Islet of Langerhans (tissue), 1 donor: ENCODE measurements around the gene TCN1.
"Not testable (repeated sequence)": the region's sequence is repeated elsewhere in the genome, so short reads cannot be mapped to it uniquely, and the experiment has no call there.

Experiments used
- FAIRE-seq: peaks from one replicate; lab custom pipeline; 2011; peaks lifted over from hg19 to GRCh38; lab: Jason Lieb, UNC

The TCN1 gene

GRCh38 chr11:59866397-59866796, at the start of gene TCN1:
Gene TCN1, minus strand, starts transcription at chr11:59866487. Its CDS starts 17 bp downstream, at chr11:59866470.
- no peak for FAIRE-seq

- FAIRE-seq, result not testable (repeated sequence)
Measured at GRCh38 chr11:59903569-59903968, 37.3 kb upstream of the TCN1 start.

- no peak for FAIRE-seq
Measured at GRCh38 chr11:59901306-59901705, 35.0 kb upstream of the TCN1 start.

- FAIRE-seq, result no peak
Measured at GRCh38 chr11:59900366-59901126, 34.3 kb upstream of the TCN1 start.

GRCh38 chr11:59899532-59899931, 33.2 kb upstream of the TCN1 start:
- FAIRE-seq, result no peak

- no peak for FAIRE-seq
Measured at GRCh38 chr11:59898650-59899049, 32.4 kb upstream of the TCN1 start.

GRCh38 chr11:59898046-59898445, 31.8 kb upstream of the TCN1 start:
- FAIRE-seq, result no peak

GRCh38 chr11:59894616-59895015, 28.3 kb upstream of the TCN1 start:
- FAIRE-seq, result no peak

GRCh38 chr11:59891781-59892181, 25.5 kb upstream of the TCN1 start:
- no peak for FAIRE-seq

- FAIRE-seq, result not testable (repeated sequence)
Measured at GRCh38 chr11:59887156-59887555, 20.9 kb upstream of the TCN1 start.

- FAIRE-seq, result no peak
Measured at GRCh38 chr11:59883597-59883996, 17.3 kb upstream of the TCN1 start.

GRCh38 chr11:59879567-59879966, 13.3 kb upstream of the TCN1 start:
- FAIRE-seq, result no peak

GRCh38 chr11:59878575-59878974, 12.3 kb upstream of the TCN1 start, which contains the start of gene OOSP3:
Gene OOSP3, plus strand, starts transcription at chr11:59878782. Its CDS starts 27 bp downstream, at chr11:59878809.
- FAIRE-seq, result no peak

- FAIRE-seq, result no peak
Measured at GRCh38 chr11:59877784-59878183, 11.5 kb upstream of the TCN1 start.

GRCh38 chr11:59877325-59877724, 11.0 kb upstream of the TCN1 start:
- no peak for FAIRE-seq

- FAIRE-seq, result no peak
Measured at GRCh38 chr11:59875856-59876519, 9.7 kb upstream of the TCN1 start.

- FAIRE-seq, result no peak
Measured at GRCh38 chr11:59872076-59872475, 5.8 kb upstream of the TCN1 start.

- no peak for FAIRE-seq
Measured at GRCh38 chr11:59867946-59868345, 1.7 kb upstream of the TCN1 start.

GRCh38 chr11:59866836-59867235, 549 bp upstream of the TCN1 start:
- no peak for FAIRE-seq

GRCh38 chr11:59865031-59865430, 1.3 kb downstream of the TCN1 start:
- FAIRE-seq, result no peak

- no peak for FAIRE-seq
Measured at GRCh38 chr11:59862252-59862651, 4.0 kb downstream of the TCN1 start.

- FAIRE-seq, result no peak
Measured at GRCh38 chr11:59859673-59860072, 6.6 kb downstream of the TCN1 start.
